IMR-90 (cell line): ENCODE results near the gene SEMA3C. TPM values are rescaled to one million over a fixed set of nuclear protein-coding genes. Genes with fewer than 3 reads are reported as not detected.

ENCODE experiments used
- ATAC-seq: fragments of 200-7000 bp; cut with Tn5 transposase; 2 replicates; pipeline ENCODE4 v1.9.1; 2020; ENCODE audit warnings: low read depth, mild to moderate bottlenecking, moderate library complexity
- BruUV-seq: library from RNA; stranded (reverse); fragments of 400-500 nt; replicated peaks from 2 replicates; lab custom pipeline; 2021; lab: Mats Ljungman, UMichigan
- CTCF ChIA-PET: fragments of 300-600 bp; formaldehyde crosslinking; extraction: SDS; loops from one replicate; lab custom pipeline; 2021; ENCODE audit warnings: antibody characterized with exemption; lab: Yijun Ruan, JAX
- POLR2A ChIA-PET: fragments of 300-600 bp; sonication (Branson Sonifier 250); formaldehyde crosslinking; loops from one replicate; lab custom pipeline; 2022; ENCODE audit warnings: antibody characterized with exemption; ENCODE audit not compliant: unreplicated experiment; lab: Charles Lee
- DNase-seq: peaks from one replicate; pipeline ENCODE4 v3.0.0; 2013
- H2AFZ ChIP-seq: replicated peaks from 2 replicates; pipeline ENCODE3; 2013; ENCODE audit warnings: low read length, mild to moderate bottlenecking; ENCODE audit not compliant: poor library complexity
- H2AK5ac ChIP-seq: 2 replicates; pipeline ENCODE4 v1.6.1; 2013; ENCODE audit warnings: low read depth, low read length, inconsistent platforms
- H2AK9ac ChIP-seq: replicated peaks from 2 replicates; pipeline ENCODE3; 2013; ENCODE audit warnings: mild to moderate bottlenecking, low read depth, low read length, moderate library complexity; ENCODE audit not compliant: poor library complexity
- H2BK120ac ChIP-seq: 2 replicates; pipeline ENCODE4 v1.6.1; 2013; ENCODE audit warnings: low read depth, low read length, inconsistent platforms
- H2BK15ac ChIP-seq: 3 replicates; pipeline ENCODE4 v1.6.1; 2013; ENCODE audit warnings: low read depth, low read length, inconsistent platforms
- H2BK20ac ChIP-seq: 2 replicates; pipeline ENCODE4 v1.6.1; 2013; ENCODE audit warnings: low read depth, mild to moderate bottlenecking, inconsistent platforms, low read length, moderate library complexity
- H2BK5ac ChIP-seq: 2 replicates; pipeline ENCODE4 v1.6.1; 2013; ENCODE audit warnings: mild to moderate bottlenecking, low read depth, low read length, inconsistent platforms; ENCODE audit not compliant: poor library complexity, severe bottlenecking
- H3K14ac ChIP-seq: replicated peaks from 2 replicates; pipeline ENCODE4 v1.6.1; 2013; ENCODE audit warnings: low read depth, low read length, inconsistent platforms
- H3K18ac ChIP-seq: 2 replicates; pipeline ENCODE4 v1.6.1; 2013; ENCODE audit warnings: low read depth, low read length, control low read depth
- H3K23ac ChIP-seq: 2 replicates; pipeline ENCODE4 v1.6.1; 2013; ENCODE audit warnings: low read depth, low read length, inconsistent platforms
- H3K27ac ChIP-seq: 2 replicates; pipeline ENCODE4 v1.5.1; 2013; ENCODE audit warnings: mild to moderate bottlenecking, control low read depth, low read length; ENCODE audit not compliant: insufficient read depth
- H3K27me3 ChIP-seq: 2 replicates; pipeline ENCODE4 v1.6.1; 2013; ENCODE audit warnings: low read length; ENCODE audit not compliant: control insufficient read depth, insufficient read depth
- H3K36me3 ChIP-seq: 2 replicates; pipeline ENCODE4 v1.6.1; 2013; ENCODE audit warnings: low read length, mixed read lengths; ENCODE audit not compliant: control insufficient read depth, insufficient read depth
- H3K4ac ChIP-seq: 2 replicates; pipeline ENCODE4 v1.6.1; 2013; ENCODE audit warnings: low read depth, low read length, inconsistent platforms
- H3K4me1 ChIP-seq: 2 replicates; pipeline ENCODE4 v1.6.1; 2013; ENCODE audit warnings: low read length, mixed read lengths; ENCODE audit not compliant: control insufficient read depth, insufficient read depth
- H3K4me2 ChIP-seq: 2 replicates; pipeline ENCODE4 v1.6.1; 2013; ENCODE audit warnings: low read depth, mild to moderate bottlenecking, control low read depth, low read length, moderate library complexity
- H3K4me3 ChIP-seq: 2 replicates; pipeline ENCODE4 v1.5.1; 2013; ENCODE audit warnings: low read depth, mild to moderate bottlenecking, control low read depth, low read length, moderate library complexity; ENCODE audit not compliant: insufficient read depth
- H3K56ac ChIP-seq: 2 replicates; pipeline ENCODE4 v1.6.1; 2013; ENCODE audit warnings: low read length, inconsistent platforms; ENCODE audit not compliant: insufficient read depth; ENCODE audit errors: extremely low read depth
- H3K79me1 ChIP-seq, 2 experiments: 2 replicates each; pipeline ENCODE4 v1.6.1; 2013; ENCODE audit warnings: low read length in 2 of 2, inconsistent platforms in 1 of 2, low read depth in 1 of 2
- H3K9ac ChIP-seq: 2 replicates; pipeline ENCODE4 v1.6.1; 2013; ENCODE audit warnings: low read depth, low read length, control low read depth
- H3K9me1 ChIP-seq: 2 replicates; pipeline ENCODE4 v1.6.1; 2013; ENCODE audit warnings: low read length, inconsistent platforms; ENCODE audit not compliant: insufficient read depth
- H3K9me3 ChIP-seq: 2 replicates; pipeline ENCODE4 v1.6.1; 2013; ENCODE audit warnings: low read length; ENCODE audit not compliant: control insufficient read depth, insufficient read depth
- H4K20me1 ChIP-seq: 2 replicates; pipeline ENCODE4 v1.6.1; 2013; ENCODE audit warnings: low read length, inconsistent platforms; ENCODE audit not compliant: insufficient read depth
- H4K5ac ChIP-seq: 2 replicates; pipeline ENCODE4 v1.6.1; 2013; ENCODE audit warnings: mild to moderate bottlenecking, low read depth, low read length, control low read depth
- H4K8ac ChIP-seq, 2 experiments: 2 replicates each; pipeline ENCODE4 v1.6.1; 2013; ENCODE audit warnings: low read depth in 2 of 2, low read length in 2 of 2, control low read depth in 1 of 2, inconsistent platforms in 1 of 2
- H4K91ac ChIP-seq: 2 replicates; pipeline ENCODE4 v1.6.1; 2013; ENCODE audit warnings: low read depth, low read length, inconsistent platforms; ENCODE audit not compliant: insufficient read depth
- RAD21 ChIP-seq: IDR thresholded peaks from 2 replicates; pipeline ENCODE4 v1.6.1; 2012; ENCODE audit warnings: low read length, improper control_type of control experiment
- RFX5 ChIP-seq: IDR thresholded peaks from 2 replicates; pipeline ENCODE4 v1.8.0; 2012; ENCODE audit warnings: low read depth, mild to moderate bottlenecking, low read length, moderate library complexity
- WGBS, 2 experiments: methylation state at CpG; one replicate each; pipeline versions ENCODE4 v1.1.5 to v1.1.7; 2013; ENCODE audit warnings: missing lambda C conversion rate in 2 of 2; ENCODE audit not compliant: insufficient read length in 1 of 2; ENCODE audit errors: extremely low coverage in 2 of 2; 5-methylcytosine and 5-hydroxymethylcytosine counted together
- dilution Hi-C: fragments of 300-500 bp; cut with HindIII; formaldehyde crosslinking; loops from one replicate; pipeline ENCODE4 v1.14.3; 2018; ENCODE audit warnings: low sequenced_read_pairs; ENCODE audit not compliant: unreplicated experiment
- in situ Hi-C: fragments of 300-500 bp; cut with MboI; formaldehyde crosslinking; loops from 3 replicates; pipeline ENCODE4 v1.14.3; 2019; ENCODE audit warnings: low sequenced_read_pairs, inconsistent platforms, mixed read lengths
- intact Hi-C: fragments of 100-400 bp; cut with micrococcal nuclease; formaldehyde crosslinking; loops from 2 replicates; pipeline ENCODE4 v1.10.0; 2022
- polyA plus RNA-seq, 3 experiments: library from polyadenylated mRNA; depleted of rRNA; stranded (reverse); fragments of >200 nt; gene quantifications; 2 replicates each; pipeline ENCODE4 v1.2.3, GENCODE V29; 2012; ENCODE audit warnings: low replicate concordance in 1 of 3
- total RNA-seq: library from RNA; depleted of rRNA; stranded (reverse); fragments of >200 nt; gene quantifications from 2 replicates; pipeline ENCODE4 v1.2.3, GENCODE V29; 2012

The SEMA3C gene
- total and polyA plus RNA-seq, 2 of the 4 experiments (the other 2 are of a cell fraction), result 21.2 to 97.1 TPM

DNA sequence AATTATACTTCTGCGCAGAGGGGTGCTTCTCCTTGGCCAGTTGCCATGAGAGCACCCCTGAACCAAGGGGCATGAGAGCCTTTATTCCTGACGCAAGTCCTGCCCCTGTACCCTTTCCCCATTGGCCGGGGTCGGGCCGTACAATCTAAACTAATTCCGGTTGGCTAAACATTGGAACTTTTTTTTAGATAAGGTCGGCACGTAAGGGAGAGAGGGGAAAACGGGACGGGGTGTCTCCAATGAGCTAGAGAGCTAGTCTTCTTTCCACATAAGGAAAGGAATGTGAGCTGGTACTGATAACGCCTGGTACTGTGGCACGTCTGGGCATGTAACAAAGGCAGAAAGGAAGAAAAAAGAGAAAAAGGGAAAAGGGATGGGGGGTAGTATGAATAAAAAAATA, 183.5 kb downstream of the SEMA3C start:
- no peak overlapping the region for H3K23ac ChIP-seq
- H3K9me1 ChIP-seq, result peaks cover 2% of the 10 kb centered on the region; the same call in 1 of the 2 replicates
- no peaks in the 10 kb centered on the region for H3K9me3 ChIP-seq
- no peaks in the 10 kb centered on the region for H4K20me1 ChIP-seq
- H2BK15ac ChIP-seq, result no peak overlapping the region
- H4K8ac ChIP-seq, result no peak overlapping the region
- H3K79me1 ChIP-seq, result no peaks in the 10 kb centered on the region
- no peak overlapping the region for H4K91ac ChIP-seq
- H2AK9ac ChIP-seq, result no peak overlapping the region
- CTCF ChIA-PET, result no interaction called here
- H2BK120ac ChIP-seq, result no peak overlapping the region
- H2BK5ac ChIP-seq, result no peak overlapping the region
- no TSS peak for BruUV-seq
- H3K4me2 ChIP-seq, result no peak overlapping the region
- peaks cover 2% of the 10 kb centered on the region for H3K4me1 ChIP-seq
- H2BK20ac ChIP-seq, result no peak overlapping the region
- no CpG with 5 or more reads among the region's 12 CpGs for WGBS, 2 experiments
- POLR2A ChIA-PET, result no interaction called here
- H2AFZ ChIP-seq, result no peak overlapping the region
- no peak for DNase-seq
- no peak overlapping the region for H3K4ac ChIP-seq
- no peak overlapping the region for H3K14ac ChIP-seq
- no peak overlapping the region for H3K18ac ChIP-seq
- no peak for TF ChIP-seq RFX5
- TF ChIP-seq RAD21, result no peak
- in situ Hi-C loops (no loop called here), intact Hi-C loops (no loop called here), dilution Hi-C loops (no loop called here)
- no peak for ATAC-seq
- H3K56ac ChIP-seq, result no peak overlapping the region
- no peaks in the 10 kb centered on the region for H3K36me3 ChIP-seq
- H3K4me3 ChIP-seq, result no peak overlapping the region
- H4K5ac ChIP-seq, result no peak overlapping the region
- H2AK5ac ChIP-seq, result no peak overlapping the region
- no peak overlapping the region for H3K27ac ChIP-seq
- no peaks in the 10 kb centered on the region for H3K27me3 ChIP-seq
- H3K9ac ChIP-seq, result no peak overlapping the region
